Loucy (cell line): Measurements from ENCODE around the gene IGSF9B.

Experiments
- H2AFZ ChIP-seq: fragments of 200-600 bp; sonication (generic); 2 replicates; pipeline ENCODE4 v1.6.0; 2016; ENCODE audit warnings: antibody characterized with exemption, mild to moderate bottlenecking, low read length, moderate library complexity
- H3F3A ChIP-seq: fragments of 200-600 bp; 2 replicates; pipeline ENCODE4 v1.6.0; 2016; ENCODE audit warnings: antibody characterized with exemption, low read depth, mild to moderate bottlenecking
- H3K27me3 ChIP-seq: fragments of 200-600 bp; sonication (generic); 2 replicates; pipeline ENCODE4 v1.6.1; 2014; ENCODE audit warnings: low read length, mild to moderate bottlenecking; ENCODE audit not compliant: insufficient read depth, poor library complexity, severe bottlenecking
- H3K36me3 ChIP-seq: fragments of 200-600 bp; sonication (generic); 2 replicates; pipeline ENCODE4 v1.6.1; 2016; ENCODE audit warnings: low read length; ENCODE audit not compliant: insufficient read depth
- H3K4me1 ChIP-seq: fragments of 200-600 bp; sonication (generic); 2 replicates; pipeline ENCODE4 v1.5.1; 2014; ENCODE audit warnings: low read length, mild to moderate bottlenecking; ENCODE audit not compliant: insufficient read depth, poor library complexity, severe bottlenecking
- H3K4me2 ChIP-seq: fragments of 200-600 bp; sonication (generic); 2 replicates; pipeline ENCODE4 v1.6.0; 2014; ENCODE audit warnings: antibody characterized with exemption, low read length, low read depth, mild to moderate bottlenecking; ENCODE audit not compliant: poor library complexity, severe bottlenecking
- H3K4me3 ChIP-seq: fragments of 200-600 bp; sonication (generic); 2 replicates; pipeline ENCODE4 v1.5.1; 2014; ENCODE audit warnings: low read length, mild to moderate bottlenecking, mixed read lengths; ENCODE audit not compliant: poor library complexity, severe bottlenecking
- H3K79me2 ChIP-seq: fragments of 200-600 bp; sonication (generic); 2 replicates; pipeline ENCODE4 v1.6.1; 2014; ENCODE audit warnings: low read length; ENCODE audit not compliant: insufficient read depth
- H3K9ac ChIP-seq: fragments of 200-600 bp; sonication (generic); 2 replicates; pipeline ENCODE4 v1.6.0; 2014; ENCODE audit warnings: mild to moderate bottlenecking, low read depth, low read length, moderate library complexity; ENCODE audit not compliant: poor library complexity, severe bottlenecking
- H3K9me2 ChIP-seq: fragments of 200-600 bp; sonication (generic); replicated peaks from 2 replicates; pipeline ENCODE4 v1.6.1; 2016; ENCODE audit warnings: low read depth, low read length, mixed read lengths
- H3K9me3 ChIP-seq: fragments of 200-600 bp; sonication (generic); 2 replicates; pipeline ENCODE4 v1.6.1; 2014; ENCODE audit warnings: mild to moderate bottlenecking, antibody characterized with exemption, low read length, low read depth; ENCODE audit not compliant: insufficient read depth
- H4K20me1 ChIP-seq: fragments of 200-600 bp; sonication (generic); 2 replicates; pipeline ENCODE4 v1.6.0; 2014; ENCODE audit warnings: antibody characterized with exemption, low read length, mild to moderate bottlenecking; ENCODE audit not compliant: insufficient read depth, poor library complexity, severe bottlenecking
- CTCF ChIP-seq: fragments of 200-600 bp; sonication (generic); conservative IDR thresholded peaks from 2 replicates; pipeline ENCODE4 v1.5.1; 2014; ENCODE audit warnings: mild to moderate bottlenecking, antibody characterized with exemption, low read length
- EZH2phosphoT487 ChIP-seq: fragments of 200-600 bp; IDR thresholded peaks from 2 replicates; pipeline ENCODE4 v1.6.1; 2018; ENCODE audit warnings: antibody characterized with exemption, mild to moderate bottlenecking, moderate library complexity, borderline replicate concordance

Gene IGSF9B

GRCh38 chr11:133889893-133890292, 66.9 kb downstream of the IGSF9B start:
- no peaks in the 10 kb centered on the region for H4K20me1 ChIP-seq
- no peaks in the 10 kb centered on the region for H3F3A ChIP-seq
- H3K4me1 ChIP-seq: no peaks in the 10 kb centered on the region
- no peaks in the 10 kb centered on the region for H3K27me3 ChIP-seq
- H3K79me2 ChIP-seq: no peaks in the 10 kb centered on the region
- H2AFZ ChIP-seq: no peak overlapping the region
- H3K9me2 ChIP-seq: no peaks in the 10 kb centered on the region
- H3K9ac ChIP-seq: no peak overlapping the region
- TF ChIP-seq EZH2phosphoT487: no peak
- no peak for TF ChIP-seq CTCF
- no peak overlapping the region for H3K4me2 ChIP-seq
- H3K4me3 ChIP-seq: no peak overlapping the region
- peaks cover 26% of the 10 kb centered on the region; the same call in 1 of the 2 replicates for H3K9me3 ChIP-seq
- no peaks in the 10 kb centered on the region for H3K36me3 ChIP-seq

- TF ChIP-seq CTCF (no peak), EZH2phosphoT487 (no peak)
- H3K9ac ChIP-seq: no peak overlapping the region
Observed at GRCh38 chr11:133889188-133889587, 67.6 kb downstream of the IGSF9B start.

DNA sequence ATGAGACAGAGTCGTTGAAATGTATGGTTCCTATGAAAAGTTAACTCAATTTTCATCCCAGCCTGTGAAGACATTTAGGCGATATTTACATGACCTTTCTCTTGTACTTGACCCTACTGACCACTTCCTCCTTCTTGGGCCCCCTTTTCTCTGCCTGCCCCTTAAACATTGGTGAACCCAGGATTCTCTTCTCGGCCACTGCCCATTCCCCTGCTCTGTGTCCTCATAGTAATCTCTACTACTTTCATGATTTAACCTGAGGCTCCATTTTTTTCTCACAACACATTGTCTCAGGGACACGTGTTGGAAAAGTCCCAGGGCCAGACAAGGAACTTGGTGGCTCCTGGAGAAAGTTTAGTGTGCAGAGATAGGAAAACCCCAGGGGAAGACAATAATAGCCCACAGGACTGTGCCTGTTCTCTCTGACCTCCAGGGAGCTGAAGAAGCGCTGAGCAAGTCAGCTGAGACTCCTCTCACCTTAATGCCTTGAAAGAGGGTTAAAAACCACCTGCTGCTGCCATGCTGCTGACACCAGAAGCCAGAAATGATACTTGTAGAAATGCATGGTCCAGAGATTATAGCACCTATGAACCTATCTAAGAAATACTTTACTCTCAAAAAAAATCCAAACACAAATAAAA, 69.0 kb downstream of the IGSF9B start:
- Histone ChIP-seq H3F3A (no peaks in the 10 kb centered on the region), H3K9ac (no peak overlapping the region), H4K20me1 (no peaks in the 10 kb centered on the region), H3K9me2 (no peaks in the 10 kb centered on the region), H3K4me1 (no peaks in the 10 kb centered on the region), H3K9me3 (peaks cover 18% of the 10 kb centered on the region; the same call in 1 of the 2 replicates), H3K4me2 (no peak overlapping the region), H3K27me3 (no peaks in the 10 kb centered on the region), H3K4me3 (no peak overlapping the region), H2AFZ (no peak overlapping the region), H3K79me2 (no peaks in the 10 kb centered on the region), H3K36me3 (no peaks in the 10 kb centered on the region)
- TF ChIP-seq CTCF: no peak
- TF ChIP-seq EZH2phosphoT487: no peak

More at GRCh38 chr11:133889188-133889587, 67.6 kb downstream of the IGSF9B start:
- Histone ChIP-seq H3K4me1 (no peaks in the 10 kb centered on the region), H3K9me3 (peaks cover 22% of the 10 kb centered on the region; the same call in 1 of the 2 replicates), H3K79me2 (no peaks in the 10 kb centered on the region), H3K4me3 (no peak overlapping the region), H2AFZ (no peak overlapping the region), H3K27me3 (no peaks in the 10 kb centered on the region), H4K20me1 (no peaks in the 10 kb centered on the region), H3K36me3 (no peaks in the 10 kb centered on the region), H3K4me2 (no peak overlapping the region), H3F3A (no peaks in the 10 kb centered on the region), H3K9me2 (no peaks in the 10 kb centered on the region)
